ENCODE results near the gene ASXL1.

The ASXL1 gene

DNA sequence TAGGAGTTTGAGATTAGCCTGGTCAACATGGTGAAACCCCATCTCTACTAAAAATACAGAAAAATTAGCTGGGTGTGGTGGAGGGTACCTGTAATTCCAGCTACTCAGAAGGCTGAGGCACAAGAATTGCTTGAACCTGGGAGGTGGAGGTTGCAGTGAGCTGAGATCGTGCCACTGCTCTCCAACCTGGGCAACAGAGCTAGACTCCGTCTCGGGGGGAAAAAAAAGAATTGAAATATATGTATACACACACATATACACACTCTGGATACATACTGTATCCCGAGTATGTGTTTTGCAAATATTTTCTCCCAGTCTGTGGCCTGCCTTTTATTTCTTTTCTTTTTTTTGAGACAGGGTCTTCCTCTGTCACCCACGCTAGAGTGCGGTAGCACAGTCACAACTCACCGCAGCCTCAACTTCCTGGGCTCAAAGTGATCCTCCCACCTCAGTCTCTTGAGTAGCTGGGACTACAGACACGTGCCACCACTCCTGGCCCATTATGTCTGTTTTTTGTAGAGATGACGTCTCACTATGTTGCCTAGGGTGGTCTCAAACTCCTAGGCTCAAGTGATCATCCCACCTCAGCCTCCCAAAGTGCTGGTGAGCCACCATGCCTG is 49.1 kb downstream of the ASXL1 start:
- peak; percentile 28 for DNase-seq (ENCODE audit: low read depth)

DNA sequence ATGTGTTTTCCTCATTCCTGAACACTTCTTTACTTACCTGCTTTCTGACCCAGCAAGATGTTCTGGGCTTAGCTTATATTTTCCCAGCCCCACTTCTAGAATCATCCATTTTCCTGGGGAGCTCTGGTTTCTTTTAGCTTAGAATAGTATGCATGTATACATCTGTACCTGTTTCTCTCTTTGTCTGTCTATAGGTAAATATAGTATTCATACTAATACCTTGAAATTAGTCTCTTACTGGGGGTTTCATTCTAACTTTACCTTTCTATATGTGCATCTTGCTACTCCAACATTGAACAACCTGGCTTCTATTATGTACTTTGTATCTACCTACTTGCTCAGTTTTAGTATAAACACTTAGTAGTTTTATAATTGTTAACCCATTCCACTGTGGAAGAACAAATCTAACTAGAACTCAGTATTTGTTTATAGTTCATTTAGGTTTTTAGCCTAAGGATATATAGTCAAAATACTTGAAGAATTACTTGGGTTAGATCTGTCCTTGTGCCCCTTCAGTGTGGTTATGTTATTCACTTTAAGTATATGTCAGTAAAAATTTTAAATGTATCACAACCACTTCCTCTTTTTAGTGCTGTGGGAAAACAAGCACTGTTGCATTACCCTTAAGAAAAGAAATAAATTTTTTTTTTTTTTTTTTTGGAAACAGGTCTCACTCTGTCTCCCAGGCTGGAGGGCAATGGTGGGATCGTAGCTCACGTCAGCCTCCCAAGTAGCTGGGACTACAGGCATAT is 54.0 kb downstream of the ASXL1 start:
- DNase-seq (ENCODE audit: low read depth): no peak

DNA sequence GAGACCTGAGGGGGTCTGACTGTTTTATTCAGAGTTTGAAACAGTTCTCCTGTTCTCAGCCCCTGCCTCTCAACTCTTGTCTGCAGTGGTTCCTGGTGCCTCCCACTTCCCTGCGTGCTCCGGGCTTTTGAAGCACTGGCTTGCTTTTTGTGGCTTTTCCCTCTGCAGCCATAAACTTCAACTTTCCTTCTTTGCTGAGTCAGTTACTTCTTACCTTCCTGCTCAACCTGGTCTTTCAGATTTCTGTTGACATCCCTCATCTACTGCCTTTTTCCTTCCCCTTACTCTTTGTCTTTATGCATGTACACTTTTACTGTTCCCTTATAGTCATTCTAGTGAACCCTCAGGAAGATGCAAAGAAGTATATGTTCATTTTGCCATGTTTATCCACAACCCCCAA is 57.4 kb downstream of the ASXL1 start:
- DNase-seq (ENCODE audit: low read depth): no peak

DNA sequence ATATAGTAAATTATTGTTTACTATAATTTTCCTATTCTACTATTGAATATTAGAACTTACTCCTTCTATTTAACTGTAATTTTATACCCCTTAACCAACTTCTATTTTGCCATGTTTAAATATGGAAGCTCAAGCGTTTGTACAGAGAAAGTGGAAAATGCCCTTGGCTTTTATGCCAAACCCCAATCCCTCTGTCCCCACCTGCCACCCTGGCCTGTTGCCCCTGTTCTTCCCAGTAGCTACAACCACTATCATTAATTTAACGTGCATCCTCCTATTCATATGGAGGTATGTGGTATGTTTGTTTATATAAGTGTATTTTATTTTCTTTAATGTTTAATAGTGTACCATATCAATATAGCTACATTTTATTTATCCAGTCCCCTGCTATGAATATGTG is 58.1 kb downstream of the ASXL1 start:
- no peak for DNase-seq (ENCODE audit: low read depth)

DNA sequence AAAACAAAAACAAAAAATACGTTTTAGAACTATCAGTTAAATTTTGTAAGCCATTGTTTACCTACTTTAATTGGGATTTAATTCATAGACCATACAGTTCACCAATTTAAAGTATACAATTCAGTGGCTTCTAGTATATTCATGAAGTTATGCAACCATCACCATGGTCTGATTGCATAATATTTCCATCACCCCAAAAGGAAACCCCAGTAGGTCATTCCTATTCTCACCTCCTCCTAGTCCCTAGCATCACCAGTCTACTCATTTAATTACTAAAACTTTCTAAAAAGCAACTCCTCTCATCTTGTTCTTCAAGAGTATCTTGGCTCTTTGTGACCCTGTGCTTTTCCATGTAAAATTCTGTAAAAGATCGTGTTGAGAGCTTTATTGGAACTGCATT is 60.2 kb downstream of the ASXL1 start:
- DNase-seq (ENCODE audit: low read depth): no peak

DNA sequence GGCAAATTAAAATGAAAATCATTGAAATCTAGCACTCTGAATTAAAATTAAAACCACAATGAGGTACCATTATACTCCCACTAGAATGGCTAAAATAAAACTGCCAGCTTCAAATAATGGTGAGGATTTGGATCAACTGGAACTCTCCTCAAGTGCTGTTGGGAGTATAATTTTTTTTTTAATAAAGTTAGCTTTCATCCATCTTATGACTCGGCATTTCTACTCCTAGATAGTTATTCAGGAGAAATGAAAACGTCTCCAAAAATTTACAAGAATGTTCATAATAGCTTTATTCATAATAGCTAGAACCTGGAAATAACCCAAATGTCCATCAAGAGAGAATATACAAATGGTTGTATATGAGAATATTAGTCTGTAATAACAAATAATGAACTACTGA is 63.2 kb downstream of the ASXL1 start:
- DNase-seq (ENCODE audit: low read depth): no peak

DNA sequence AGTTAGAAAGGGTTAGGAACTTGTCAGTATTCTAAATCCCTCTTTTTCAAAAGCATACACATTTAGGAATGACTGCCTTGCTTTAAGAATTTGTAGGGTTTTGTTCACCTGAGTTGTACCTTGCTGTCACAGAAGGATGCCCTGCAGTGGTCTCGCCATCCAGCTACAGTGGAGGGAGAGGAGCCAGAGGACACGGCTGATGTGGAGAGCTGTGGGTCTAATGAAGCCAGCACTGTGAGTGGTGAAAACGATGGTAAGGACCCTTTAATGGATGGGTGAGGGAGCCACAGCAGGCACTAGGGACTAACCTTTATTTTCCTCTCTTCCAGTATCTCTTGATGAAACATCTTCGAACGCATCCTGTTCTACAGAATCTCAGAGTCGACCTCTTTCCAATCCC is 69.9 kb downstream of the ASXL1 start:
- DNase-seq (ENCODE audit: low read depth): no peak

DNA sequence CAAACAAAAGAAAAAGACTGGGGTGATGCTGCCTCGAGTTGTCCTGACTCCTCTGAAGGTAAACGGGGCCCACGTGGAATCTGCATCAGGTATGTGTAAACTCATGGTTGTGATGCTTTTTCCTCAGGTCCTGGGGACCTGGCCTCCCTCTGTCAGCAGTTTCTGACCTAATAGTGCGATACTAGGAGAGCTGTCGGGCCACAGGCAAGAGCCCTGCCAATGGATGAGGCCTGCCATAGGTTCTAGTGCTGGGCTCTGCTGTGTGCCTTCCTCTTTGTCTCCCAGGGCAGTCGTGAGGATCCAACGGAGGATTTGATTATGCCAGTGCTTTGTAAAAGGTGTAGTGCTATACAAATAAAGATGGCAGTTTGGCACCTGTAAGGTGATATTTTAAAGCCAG is 71.2 kb downstream of the ASXL1 start:
- no peak for DNase-seq (ENCODE audit: low read depth)

DNA sequence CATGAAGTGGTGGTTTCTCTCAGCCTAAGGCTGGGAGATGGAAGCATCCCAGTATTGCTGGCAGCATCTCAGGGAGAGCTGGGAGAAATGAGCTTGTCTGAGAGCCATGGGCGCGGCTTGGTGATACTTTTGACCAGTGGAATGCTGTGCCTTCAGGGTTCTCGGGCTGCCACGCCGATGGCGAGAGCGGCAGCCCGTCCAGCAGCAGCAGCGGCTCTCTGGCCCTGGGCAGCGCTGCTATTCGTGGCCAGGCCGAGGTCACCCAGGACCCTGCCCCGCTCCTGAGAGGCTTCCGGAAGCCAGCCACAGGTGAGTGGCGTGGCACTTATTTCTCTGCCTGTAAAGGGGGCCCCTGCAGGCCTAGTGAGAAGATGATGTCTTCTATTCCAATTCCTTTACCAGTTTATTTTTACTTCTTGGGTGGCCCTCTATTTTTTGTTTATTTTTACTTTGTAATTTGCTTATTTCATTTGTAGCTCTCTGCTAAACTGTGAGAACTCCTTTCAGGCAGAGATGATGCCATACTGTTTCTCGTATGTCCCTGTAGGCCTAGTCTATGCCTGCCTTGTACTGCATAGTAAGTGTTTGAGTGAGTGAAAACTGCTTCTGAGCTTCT is 71.7 kb downstream of the ASXL1 start:
- DNase-seq (ENCODE audit: low read depth): no peak

DNA sequence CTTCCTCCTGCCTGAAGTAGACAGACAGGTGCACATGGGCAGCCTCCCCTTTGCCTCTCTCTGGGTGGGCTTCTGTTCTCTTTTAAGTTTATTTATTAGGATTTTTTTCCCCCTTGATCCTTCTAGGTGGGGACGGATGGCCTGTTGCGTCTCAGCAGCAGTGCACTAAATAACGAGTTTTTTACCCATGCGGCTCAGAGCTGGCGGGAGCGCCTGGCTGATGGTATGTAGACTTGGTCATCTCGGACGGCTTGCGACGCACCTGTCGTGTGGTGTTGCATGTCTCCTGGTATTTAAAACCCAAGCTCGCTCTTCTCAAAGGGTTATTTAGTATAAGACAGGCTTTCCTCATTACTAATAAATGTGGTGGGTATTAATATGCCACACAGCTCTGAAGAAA is 73.3 kb downstream of the ASXL1 start:
- DNase-seq (ENCODE audit: low read depth): no peak

DNA sequence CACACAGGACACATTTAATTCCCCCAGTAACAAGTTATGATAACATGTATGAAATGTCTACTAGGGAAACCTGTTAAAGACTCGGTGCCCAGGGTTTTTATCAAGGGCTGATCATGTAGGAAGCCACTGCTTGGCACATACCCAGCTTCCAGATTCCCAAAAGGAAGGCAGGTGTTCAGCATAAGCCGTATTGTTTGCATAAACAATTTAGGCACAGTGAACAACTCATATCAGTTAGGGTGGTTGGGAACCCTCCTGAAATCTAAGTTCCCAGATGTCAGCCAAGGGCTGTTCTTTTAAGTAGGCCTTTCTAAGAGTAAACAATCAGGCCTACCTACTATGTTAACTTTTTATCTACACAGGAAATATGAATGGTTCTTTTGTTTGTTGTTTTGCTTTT is 74.1 kb downstream of the ASXL1 start:
- no peak for DNase-seq (ENCODE audit: low read depth)

DNA sequence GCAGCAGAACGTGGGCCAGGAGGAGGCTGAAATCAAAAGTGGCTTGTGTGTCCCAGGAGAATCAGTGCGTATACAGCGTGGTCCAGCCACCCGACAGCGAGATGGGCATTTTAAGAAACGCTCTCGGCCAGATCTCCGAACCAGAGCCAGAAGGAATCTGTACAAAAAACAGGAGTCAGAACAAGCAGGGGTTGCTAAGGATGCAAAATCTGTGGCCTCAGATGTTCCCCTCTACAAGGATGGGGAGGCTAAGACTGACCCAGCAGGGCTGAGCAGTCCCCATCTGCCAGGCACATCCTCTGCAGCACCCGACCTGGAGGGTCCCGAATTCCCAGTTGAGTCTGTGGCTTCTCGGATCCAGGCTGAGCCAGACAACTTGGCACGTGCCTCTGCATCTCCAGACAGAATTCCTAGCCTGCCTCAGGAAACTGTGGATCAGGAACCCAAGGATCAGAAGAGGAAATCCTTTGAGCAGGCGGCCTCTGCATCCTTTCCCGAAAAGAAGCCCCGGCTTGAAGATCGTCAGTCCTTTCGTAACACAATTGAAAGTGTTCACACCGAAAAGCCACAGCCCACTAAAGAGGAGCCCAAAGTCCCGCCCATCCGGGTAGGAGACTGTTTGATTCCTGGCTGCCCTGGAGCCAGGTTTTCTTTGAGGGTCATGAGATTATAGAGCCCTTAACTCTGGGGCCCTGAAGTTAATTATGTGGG is 75.3 kb downstream of the ASXL1 start:
- DNase-seq (ENCODE audit: low read depth): no peak

DNA sequence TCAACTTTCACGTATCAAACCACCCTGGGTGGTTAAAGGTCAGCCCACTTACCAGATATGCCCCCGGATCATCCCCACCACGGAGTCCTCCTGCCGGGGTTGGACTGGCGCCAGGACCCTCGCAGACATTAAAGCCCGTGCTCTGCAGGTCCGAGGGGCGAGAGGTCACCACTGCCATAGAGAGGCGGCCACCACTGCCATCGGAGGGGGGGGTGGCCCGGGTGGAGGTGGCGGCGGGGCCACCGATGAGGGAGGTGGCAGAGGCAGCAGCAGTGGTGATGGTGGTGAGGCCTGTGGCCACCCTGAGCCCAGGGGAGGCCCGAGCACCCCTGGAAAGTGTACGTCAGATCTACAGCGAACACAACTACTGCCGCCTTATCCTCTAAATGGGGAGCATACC is 76.3 kb downstream of the ASXL1 start:
- DNase-seq (ENCODE audit: low read depth): no peak

DNA sequence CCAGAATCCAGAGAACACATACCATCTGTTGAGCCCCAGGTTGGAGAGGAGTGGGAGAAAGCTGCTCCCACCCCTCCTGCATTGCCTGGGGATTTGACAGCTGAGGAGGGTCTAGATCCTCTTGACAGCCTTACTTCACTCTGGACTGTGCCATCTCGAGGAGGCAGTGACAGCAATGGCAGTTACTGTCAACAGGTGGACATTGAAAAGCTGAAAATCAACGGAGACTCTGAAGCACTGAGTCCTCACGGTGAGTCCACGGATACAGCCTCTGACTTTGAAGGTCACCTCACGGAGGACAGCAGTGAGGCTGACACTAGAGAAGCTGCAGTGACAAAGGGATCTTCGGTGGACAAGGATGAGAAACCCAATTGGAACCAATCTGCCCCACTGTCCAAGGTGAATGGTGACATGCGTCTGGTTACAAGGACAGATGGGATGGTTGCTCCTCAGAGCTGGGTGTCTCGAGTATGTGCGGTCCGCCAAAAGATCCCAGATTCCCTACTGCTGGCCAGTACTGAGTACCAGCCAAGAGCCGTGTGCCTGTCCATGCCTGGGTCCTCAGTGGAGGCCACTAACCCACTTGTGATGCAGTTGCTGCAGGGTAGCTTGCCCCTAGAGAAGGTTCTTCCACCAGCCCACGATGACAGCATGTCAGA is 77.4 kb downstream of the ASXL1 start:
- no peak for DNase-seq (ENCODE audit: low read depth)

DNA sequence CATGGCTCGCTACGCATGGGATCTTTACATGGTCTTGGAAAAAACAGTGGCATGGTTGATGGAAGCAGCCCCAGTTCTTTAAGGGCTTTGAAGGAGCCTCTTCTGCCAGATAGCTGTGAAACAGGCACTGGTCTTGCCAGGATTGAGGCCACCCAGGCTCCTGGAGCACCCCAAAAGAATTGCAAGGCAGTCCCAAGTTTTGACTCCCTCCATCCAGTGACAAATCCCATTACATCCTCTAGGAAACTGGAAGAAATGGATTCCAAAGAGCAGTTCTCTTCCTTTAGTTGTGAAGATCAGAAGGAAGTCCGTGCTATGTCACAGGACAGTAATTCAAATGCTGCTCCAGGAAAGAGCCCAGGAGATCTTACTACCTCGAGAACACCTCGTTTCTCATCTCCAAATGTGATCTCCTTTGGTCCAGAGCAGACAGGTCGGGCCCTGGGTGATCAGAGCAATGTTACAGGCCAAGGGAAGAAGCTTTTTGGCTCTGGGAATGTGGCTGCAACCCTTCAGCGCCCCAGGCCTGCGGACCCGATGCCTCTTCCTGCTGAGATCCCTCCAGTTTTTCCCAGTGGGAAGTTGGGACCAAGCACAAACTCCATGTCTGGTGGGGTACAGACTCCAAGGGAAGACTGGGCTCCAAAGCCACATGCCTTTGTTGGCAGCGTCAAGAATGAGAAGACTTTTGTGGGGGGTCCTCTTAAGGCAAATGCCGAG is 78.2 kb downstream of the ASXL1 start:
- DNase-seq (ENCODE audit: low read depth): no peak

DNA sequence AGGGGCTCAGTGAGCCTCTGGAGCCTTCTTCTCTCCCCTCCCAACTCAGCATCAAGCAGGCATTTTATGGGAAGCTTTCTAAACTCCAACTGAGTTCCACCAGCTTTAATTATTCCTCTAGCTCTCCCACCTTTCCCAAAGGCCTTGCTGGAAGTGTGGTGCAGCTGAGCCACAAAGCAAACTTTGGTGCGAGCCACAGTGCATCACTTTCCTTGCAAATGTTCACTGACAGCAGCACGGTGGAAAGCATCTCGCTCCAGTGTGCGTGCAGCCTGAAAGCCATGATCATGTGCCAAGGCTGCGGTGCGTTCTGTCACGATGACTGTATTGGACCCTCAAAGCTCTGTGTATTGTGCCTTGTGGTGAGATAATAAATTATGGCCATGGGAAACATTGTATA is 78.8 kb downstream of the ASXL1 start:
- no peak for DNase-seq (ENCODE audit: low read depth)

DNA sequence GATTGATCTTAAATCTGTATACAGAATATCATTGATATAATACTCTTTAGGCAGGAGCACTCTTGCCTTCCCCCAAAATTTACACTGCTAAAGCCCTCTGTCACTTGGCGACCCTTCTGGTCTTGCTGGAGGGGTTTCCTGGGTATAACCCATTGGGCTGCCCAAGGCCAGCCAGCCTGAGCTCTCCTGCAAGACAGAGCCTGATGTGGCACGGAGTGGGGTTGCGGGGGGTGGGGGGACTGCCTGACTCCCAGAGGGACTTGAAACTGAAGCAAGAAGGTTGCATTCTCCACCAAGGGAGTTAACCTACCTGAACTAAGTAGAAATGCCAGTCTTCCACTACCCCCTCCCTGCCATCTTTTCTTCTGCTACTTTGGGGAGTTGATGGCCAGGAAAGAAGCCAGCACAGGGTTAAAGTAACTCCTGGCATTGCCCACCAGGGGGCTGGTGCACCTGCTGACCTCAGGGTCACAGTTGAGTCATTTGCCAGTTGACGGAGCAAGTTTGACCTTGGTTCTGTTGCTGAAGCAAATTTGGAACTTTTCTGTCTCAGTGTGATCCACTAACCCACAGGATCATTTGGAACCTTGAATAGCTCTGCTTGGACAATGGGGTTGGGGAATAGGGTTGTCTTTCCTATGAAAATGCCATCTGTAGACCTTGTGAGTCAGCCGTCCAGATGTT is 79.4 kb downstream of the ASXL1 start:
- DNase-seq (ENCODE audit: low read depth): no peak

DNA sequence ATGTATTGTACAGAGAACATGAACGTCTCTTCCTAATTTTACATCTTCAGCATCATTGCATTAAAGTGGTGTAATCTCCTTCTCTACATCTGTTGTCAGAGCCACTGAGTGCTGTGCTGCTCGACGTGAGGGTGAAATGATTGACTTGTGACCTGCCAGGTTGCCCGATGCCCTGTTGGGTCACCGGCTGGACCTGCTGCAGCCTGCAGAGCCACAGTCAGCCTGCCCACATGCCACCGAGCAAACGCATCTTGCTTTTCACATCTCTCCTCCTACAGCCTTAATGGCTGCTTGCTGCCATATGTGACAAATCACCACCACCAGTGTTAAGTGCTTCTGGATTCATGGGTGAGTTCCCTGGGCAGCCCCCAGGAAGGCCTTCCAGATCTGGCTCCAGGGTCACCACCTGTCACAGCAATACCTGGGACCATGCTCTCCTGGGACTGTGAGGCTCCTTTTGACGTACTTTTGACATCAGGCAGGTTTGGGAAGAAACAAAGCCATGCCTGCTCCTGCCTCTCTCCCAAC is 80.3 kb downstream of the ASXL1 start:
- no peak for DNase-seq (ENCODE audit: low read depth)

DNA sequence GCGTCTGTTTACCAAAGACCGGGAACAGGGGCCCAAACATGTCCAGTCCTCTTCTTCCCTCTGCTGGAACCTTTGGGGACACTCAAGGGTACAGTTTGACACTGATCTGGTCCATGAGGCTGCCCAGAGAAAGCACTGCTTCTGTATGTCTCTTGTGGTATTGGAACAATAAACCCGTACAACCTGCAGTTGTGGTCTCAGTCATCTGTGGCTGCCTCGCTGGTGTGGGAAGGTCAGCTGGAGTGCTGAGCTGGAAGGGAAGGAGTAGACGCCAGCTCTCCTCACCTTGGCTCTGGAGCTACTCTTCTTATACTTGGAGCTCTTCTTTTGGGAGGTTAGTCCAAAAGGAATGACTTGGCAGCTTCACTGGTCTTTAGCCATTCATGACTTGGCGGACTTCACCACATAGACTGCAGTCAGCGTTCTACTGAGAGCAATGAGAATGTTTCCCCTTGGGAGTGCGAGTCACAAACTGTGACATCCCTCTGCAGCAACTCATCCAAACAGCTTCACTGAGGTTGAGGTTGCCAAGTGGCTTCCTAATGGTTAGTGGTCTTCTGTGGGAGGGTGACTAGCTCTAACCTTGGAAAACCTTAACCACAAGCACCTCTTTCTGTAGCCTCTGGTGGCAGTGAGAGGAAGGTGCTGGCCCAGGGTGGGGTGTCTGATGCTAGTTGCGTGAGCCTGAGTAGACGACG is 81.2 kb downstream of the ASXL1 start:
- DNase-seq (ENCODE audit: low read depth): no peak

DNA sequence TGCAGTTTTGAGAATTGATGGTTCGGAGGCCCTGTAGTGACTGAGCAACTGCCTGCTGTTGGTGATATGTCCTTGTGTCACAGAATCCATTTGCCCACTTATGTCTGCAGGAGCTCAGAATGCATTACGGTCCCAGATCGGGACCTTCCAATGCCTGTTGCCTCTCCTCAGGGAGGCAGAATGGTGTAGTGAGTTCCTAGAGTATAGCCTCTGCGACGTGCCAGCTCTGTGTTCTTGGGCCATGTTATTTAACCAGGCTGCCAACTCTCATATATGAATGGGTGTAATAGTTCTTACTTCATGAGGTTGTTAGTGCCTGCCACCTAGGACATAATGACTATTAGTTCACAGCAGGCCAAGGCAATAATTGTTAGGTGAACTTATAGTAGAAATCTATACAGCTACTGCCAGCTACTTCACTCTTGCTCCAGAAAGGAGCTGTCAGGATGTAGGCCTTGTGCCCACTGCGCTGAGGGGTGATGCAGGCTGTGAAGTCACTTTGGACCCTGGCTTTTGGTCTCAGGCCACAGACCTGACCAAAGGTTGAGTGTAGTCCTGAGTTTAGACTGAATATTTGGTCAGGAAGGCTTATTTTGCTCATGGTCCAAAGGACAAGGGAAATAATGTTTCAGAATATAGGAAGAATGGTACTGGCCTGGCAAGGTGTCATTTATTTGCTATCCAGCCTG is 82.1 kb downstream of the ASXL1 start:
- DNase-seq (ENCODE audit: low read depth): no peak

All from activated T-cell treated with anti-CD3 and anti-CD28 coated beads for 1 hour (primary cell).